ENCODE results near the gene CCNG1.
A peak's percentile ranks its signal among the peaks of the same experiment; 100 is the strongest.
"Not testable (repeated sequence)": the region's sequence is repeated elsewhere in the genome, so short reads cannot be mapped to it uniquely, and the experiment has no call there.

CCNG1 gene

DNA sequence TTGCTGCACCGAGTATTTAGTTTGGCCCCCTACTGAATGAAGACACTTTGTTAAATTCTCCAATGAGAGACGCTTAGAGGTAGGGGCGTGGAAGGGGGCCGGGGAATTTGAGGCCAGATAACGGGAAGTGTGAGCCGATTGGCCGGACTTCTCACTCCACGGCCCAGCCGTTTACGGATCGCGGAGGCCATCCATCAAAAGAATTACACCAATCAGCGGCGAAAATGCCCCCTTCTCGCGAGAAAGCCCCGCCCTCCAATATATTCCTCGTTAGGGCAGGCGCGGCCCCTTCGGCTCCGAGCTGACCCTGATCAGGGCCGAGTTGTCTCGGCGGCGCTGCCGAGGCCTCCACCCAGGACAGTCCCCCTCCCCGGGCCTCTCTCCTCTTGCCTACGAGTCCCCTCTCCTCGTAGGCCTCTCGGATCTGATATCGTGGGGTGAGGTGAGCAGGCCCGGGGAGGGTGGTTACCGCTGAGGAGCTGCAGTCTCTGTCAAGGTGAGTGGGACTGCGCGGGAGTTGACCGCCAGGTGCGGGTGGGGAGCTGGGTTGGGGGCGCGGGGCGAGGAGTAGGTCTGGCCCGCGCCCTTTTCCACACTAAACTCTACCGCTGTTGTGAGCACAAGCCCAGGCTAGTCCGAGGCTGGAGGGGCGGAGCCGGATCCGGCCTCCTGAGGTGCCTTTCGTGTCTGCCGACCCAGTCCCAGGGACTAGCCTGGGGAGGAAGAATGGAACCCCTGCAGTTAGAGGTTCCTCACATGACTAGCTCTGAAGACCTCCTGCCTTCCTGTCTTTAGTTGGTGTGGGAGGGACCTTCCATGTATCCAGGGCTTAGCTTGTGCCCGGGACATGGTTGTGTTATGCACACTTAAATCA, at the start of gene CCNG1:
CCNG1 (plus strand) TSS at position 287 of the 874 bp plus-strand sequence. CDS start 1,662 bp downstream, outside the sequence.
- DNase-seq (ENCODE audit: low spot score): peak; percentile 96

DNA sequence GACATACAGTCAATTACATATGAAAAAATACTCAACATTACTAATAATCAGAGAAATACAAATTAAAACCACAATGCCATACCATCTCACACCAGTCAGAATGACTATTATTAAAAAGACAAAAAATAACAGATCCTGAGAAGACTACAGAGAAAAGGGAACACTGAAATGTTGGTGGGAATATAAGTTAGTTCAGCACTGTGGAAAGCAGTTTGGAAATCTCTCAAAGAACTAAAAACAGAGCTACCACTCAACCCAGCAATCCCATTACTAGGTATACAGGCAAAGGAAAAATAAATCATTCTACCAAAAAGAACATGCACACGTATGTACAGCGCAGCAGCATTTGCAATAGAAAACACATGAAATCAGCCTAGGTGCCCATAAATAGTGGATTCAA, 41.6 kb upstream of the CCNG1 start:
- no peak for DNase-seq (ENCODE audit: low spot score)

GRCh38 chr5:163396818-163397340, 40.5 kb upstream of the CCNG1 start:
- DNase-seq (ENCODE audit: low spot score): not testable (repeated sequence)

- DNase-seq (ENCODE audit: low spot score): no peak
Observed at GRCh38 chr5:163397354-163397753, 40.0 kb upstream of the CCNG1 start.

GRCh38 chr5:163399923-163400322, 37.5 kb upstream of the CCNG1 start:
- no peak for DNase-seq (ENCODE audit: low spot score)

DNA sequence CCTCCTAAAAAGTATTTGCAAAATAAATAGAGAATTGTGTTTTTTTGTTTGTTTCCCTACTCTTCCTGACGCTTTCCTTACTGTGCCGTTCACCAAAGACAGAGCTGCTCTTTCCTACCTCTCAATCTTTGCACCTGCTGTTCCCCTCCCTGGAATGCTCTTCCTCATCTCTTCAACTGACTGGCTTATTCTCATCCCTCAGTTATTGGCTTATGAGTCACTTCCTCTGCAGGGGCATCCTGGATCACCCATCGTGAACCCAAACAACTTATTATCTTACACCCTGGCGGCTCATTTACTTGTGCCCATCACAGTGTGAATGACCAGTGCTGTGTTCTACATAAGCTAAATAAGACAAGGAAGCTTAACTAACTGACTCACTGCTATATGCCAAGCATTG, 36.1 kb upstream of the CCNG1 start:
- no peak for DNase-seq (ENCODE audit: low spot score)

DNA sequence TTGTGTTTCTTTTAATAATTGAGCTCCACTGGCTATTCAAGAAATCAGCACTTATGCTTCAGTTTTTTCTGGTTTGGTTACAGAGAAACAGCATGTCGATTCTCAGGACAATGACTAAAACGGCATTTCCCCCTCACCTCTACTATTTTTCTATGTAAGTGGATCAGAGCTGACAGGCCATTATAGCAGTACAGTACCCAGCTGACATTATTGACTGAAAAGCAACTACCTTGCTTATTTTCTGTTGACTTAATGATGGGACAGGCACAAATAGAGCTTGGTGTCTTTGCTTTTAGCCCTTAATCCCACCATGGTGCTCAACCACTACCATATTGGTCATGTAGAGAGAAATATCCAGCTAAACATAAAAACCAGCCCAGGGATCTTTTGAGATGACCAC, 35.4 kb upstream of the CCNG1 start:
- no peak for DNase-seq (ENCODE audit: low spot score)

DNA sequence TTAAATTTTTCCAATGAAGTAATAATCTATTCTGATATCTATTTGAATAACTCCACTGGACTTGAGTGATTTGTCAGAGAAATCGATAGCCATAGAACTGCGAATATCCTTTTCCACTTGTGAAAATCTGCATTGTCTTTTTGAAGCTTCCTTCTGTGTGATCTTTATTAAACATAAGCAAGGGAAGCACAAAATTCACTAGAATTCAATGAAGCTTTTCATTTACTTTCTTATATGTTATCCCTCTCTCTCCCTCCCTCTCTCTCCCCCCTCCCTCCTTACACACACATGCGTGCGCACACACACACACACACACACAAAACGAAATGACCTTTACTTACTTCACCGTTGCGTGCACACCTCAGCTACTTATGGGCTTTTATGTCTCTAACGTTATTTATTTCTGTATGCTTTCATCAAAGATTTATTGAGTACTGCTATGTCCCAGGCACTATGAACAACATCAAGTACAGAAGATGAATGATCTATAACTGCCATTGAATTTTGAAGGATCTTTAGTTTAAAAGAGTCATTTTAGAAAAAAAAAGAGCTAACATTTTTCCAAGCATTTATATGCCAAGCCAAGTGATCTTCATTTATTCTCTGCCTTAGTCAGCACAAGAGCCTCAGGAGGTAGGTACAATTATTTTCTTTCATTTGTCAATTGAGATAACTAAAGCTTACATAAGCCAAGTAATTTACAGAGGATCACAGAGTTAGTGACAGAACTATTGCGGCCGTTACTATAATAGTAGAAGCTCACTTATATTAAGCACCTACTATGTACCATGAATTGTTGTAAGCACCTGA, 32.8 kb upstream of the CCNG1 start:
- DNase-seq (ENCODE audit: low spot score): no peak

- peak; percentile 6 for DNase-seq (ENCODE audit: low spot score)
Observed at GRCh38 chr5:163407034-163407655, 30.2 kb upstream of the CCNG1 start.

DNA sequence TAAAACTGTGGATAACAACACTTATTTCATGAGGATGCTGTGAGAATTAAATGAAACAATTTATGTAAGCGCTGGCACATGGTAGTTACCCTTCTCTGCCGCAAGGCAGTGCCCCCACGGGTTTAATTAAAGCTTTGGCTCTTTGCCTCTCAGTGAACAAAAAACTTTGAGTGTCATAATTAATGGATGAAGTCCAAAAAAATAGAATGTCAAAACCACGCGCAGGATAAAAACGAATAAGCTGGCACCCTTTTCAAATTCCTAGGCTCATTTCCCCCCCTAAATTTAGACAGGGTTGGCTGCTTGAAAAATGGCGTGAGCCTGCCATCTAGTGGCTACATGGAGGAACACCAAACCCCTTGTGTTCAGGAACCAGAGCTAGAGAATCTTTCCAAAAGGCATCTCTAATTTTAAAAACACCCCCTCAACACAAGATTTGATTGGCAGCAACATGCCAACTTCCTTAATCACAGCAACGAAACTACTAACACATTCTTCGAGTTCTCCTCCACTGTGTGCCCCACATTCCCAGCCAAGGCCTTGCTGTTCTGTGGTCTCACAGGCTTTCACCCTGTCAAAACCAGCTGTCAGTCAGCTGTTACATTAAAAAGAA, 29.0 kb upstream of the CCNG1 start:
- DNase-seq (ENCODE audit: low spot score): peak; percentile 66

- DNase-seq (ENCODE audit: low spot score): no peak
Observed at GRCh38 chr5:163409384-163409783, 28.0 kb upstream of the CCNG1 start.

GRCh38 chr5:163410505-163410904, 26.9 kb upstream of the CCNG1 start:
- no peak for DNase-seq (ENCODE audit: low spot score)

- DNase-seq (ENCODE audit: low spot score): not testable (repeated sequence)
Observed at GRCh38 chr5:163415673-163416072, 21.7 kb upstream of the CCNG1 start.

- DNase-seq (ENCODE audit: low spot score): no peak
Observed at GRCh38 chr5:163424836-163425235, 12.6 kb upstream of the CCNG1 start.

- not testable (repeated sequence) for DNase-seq (ENCODE audit: low spot score)
Observed at GRCh38 chr5:163426128-163426527, 11.3 kb upstream of the CCNG1 start.

DNA sequence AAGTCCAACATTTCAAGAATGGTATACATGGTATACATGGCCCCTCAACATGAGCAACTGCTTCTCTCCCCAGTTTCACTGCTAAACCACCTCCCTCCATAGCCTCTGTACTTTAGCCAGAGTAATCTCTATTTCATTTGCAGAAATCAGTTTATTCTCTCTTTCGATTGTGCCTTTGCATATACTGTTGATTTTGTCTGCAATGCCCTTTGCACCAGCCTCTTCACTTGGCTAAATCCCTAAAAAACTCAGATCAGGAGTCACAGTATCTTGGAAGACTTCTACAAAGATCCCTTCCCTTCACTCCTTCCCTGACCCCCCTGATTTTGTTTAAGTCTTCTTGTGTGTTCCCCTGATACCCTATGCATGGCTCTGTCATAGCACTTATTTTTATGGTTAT, 4.9 kb upstream of the CCNG1 start:
- DNase-seq (ENCODE audit: low spot score): no peak

GRCh38 chr5:163433271-163433670, 4.1 kb upstream of the CCNG1 start:
- no peak for DNase-seq (ENCODE audit: low spot score)

DNA sequence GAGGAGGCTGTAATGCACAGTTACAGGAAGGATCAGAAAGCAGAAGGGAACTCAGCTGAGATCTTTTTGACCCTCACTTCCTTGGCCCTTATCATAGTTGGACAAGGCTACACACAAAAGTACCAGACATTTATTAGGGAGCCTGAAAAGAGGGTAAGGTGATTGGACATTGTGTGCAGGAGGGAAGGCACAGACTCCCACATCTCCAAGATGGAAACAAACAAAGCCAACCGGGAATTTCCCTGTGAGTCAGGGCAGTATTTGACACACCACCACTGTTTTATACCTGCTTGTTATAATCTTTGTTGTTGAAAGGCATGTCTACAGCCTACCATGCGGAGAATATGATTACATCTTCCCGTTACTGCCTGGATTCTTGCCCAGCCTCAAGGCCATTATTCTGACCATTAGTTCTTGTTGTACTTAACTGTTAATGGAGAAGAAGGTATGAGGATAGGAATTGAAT, 3.0 kb upstream of the CCNG1 start:
- no peak for DNase-seq (ENCODE audit: low spot score)

DNA sequence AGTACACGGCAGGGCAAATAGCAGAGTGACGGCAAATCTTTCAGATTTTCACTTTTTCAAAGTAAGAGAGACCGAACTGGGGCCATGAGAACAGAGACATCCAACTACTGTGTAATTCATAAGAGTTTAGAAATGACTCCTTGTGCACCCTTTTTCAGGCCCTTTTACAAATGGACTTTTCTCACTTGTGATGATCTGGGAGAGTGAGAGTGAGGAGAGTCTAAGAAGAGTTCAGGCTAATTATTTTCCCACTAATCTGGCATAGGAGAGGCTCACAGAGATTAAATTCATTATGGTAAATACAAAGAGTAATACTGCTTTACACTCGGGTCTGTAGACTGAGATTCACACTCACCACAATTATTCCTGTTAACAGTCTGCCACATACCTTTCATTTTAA, 880 bp upstream of the CCNG1 start:
- no peak for DNase-seq (ENCODE audit: low spot score)

- no peak for DNase-seq (ENCODE audit: low spot score)
Observed at GRCh38 chr5:163437011-163437308, 435 bp upstream of the CCNG1 start.

DNA sequence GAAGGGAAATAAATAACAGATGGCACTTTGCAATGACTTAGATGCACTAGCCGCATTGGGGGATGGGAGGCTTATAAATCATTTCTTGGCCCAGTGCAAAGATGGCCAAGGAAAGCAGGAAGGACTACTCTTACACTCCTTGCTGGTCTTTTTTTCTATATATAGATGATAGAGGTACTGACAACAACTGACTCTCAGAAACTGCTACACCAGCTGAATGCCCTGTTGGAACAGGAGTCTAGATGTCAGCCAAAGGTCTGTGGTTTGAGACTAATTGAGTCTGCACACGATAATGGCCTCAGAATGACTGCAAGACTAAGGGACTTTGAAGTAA, 1.7 kb downstream of the CCNG1 start:
- DNase-seq (ENCODE audit: low spot score): no peak

DNA sequence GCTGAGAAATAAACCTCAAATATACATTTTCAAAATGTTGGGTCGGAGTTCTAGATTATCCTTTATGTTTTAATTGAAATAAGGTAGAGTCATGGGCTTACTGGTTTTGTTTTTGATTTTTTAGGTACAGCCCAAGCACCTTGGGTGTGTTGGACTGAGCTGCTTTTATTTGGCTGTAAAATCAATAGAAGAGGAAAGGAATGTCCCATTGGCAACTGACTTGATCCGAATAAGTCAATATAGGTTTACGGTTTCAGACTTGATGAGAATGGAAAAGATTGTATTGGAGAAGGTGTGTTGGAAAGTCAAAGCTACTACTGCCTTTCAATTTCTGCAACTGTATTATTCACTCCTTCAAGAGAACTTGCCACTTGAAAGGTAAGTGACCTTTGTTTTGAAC, 3.6 kb downstream of the CCNG1 start:
- no peak for DNase-seq (ENCODE audit: low spot score)

Measured in AG08396 (cell line).